IMR-90 (cell line): ENCODE measurements around the gene PRODH2. TPM values are rescaled to one million over a fixed set of nuclear protein-coding genes. Genes with fewer than 3 reads are reported as not detected.
A peak's percentile ranks its signal among the peaks of the same experiment; 100 is the strongest.

Source experiments
- ATAC-seq: fragments of 200-7000 bp; cut with Tn5 transposase; 2 replicates; pipeline ENCODE4 v1.9.1; 2020; ENCODE audit warnings: low read depth, mild to moderate bottlenecking, moderate library complexity
- BruUV-seq: library from RNA; stranded (reverse); fragments of 400-500 nt; replicated peaks from 2 replicates; lab custom pipeline; 2021; lab: Mats Ljungman, UMichigan
- CTCF ChIA-PET: fragments of 300-600 bp; formaldehyde crosslinking; extraction: SDS; loops from one replicate; lab custom pipeline; 2021; ENCODE audit warnings: antibody characterized with exemption; lab: Yijun Ruan, JAX
- POLR2A ChIA-PET: fragments of 300-600 bp; sonication (Branson Sonifier 250); formaldehyde crosslinking; loops from one replicate; lab custom pipeline; 2022; ENCODE audit warnings: antibody characterized with exemption; ENCODE audit not compliant: unreplicated experiment; lab: Charles Lee
- DNase-seq: peaks from one replicate; pipeline ENCODE4 v3.0.0; 2013
- H2AFZ ChIP-seq: replicated peaks from 2 replicates; pipeline ENCODE3; 2013; ENCODE audit warnings: low read length, mild to moderate bottlenecking; ENCODE audit not compliant: poor library complexity
- H2AK5ac ChIP-seq: 2 replicates; pipeline ENCODE4 v1.6.1; 2013; ENCODE audit warnings: low read depth, low read length, inconsistent platforms
- H2AK9ac ChIP-seq: replicated peaks from 2 replicates; pipeline ENCODE3; 2013; ENCODE audit warnings: mild to moderate bottlenecking, low read depth, low read length, moderate library complexity; ENCODE audit not compliant: poor library complexity
- H2BK120ac ChIP-seq: 2 replicates; pipeline ENCODE4 v1.6.1; 2013; ENCODE audit warnings: low read depth, low read length, inconsistent platforms
- H2BK15ac ChIP-seq: 3 replicates; pipeline ENCODE4 v1.6.1; 2013; ENCODE audit warnings: low read depth, low read length, inconsistent platforms
- H2BK20ac ChIP-seq: 2 replicates; pipeline ENCODE4 v1.6.1; 2013; ENCODE audit warnings: low read depth, mild to moderate bottlenecking, inconsistent platforms, low read length, moderate library complexity
- H2BK5ac ChIP-seq: 2 replicates; pipeline ENCODE4 v1.6.1; 2013; ENCODE audit warnings: mild to moderate bottlenecking, low read depth, low read length, inconsistent platforms; ENCODE audit not compliant: poor library complexity, severe bottlenecking
- H3K14ac ChIP-seq: replicated peaks from 2 replicates; pipeline ENCODE4 v1.6.1; 2013; ENCODE audit warnings: low read depth, low read length, inconsistent platforms
- H3K18ac ChIP-seq: 2 replicates; pipeline ENCODE4 v1.6.1; 2013; ENCODE audit warnings: low read depth, low read length, control low read depth
- H3K23ac ChIP-seq: 2 replicates; pipeline ENCODE4 v1.6.1; 2013; ENCODE audit warnings: low read depth, low read length, inconsistent platforms
- H3K27ac ChIP-seq: 2 replicates; pipeline ENCODE4 v1.5.1; 2013; ENCODE audit warnings: mild to moderate bottlenecking, control low read depth, low read length; ENCODE audit not compliant: insufficient read depth
- H3K27me3 ChIP-seq: 2 replicates; pipeline ENCODE4 v1.6.1; 2013; ENCODE audit warnings: low read length; ENCODE audit not compliant: control insufficient read depth, insufficient read depth
- H3K36me3 ChIP-seq: 2 replicates; pipeline ENCODE4 v1.6.1; 2013; ENCODE audit warnings: low read length, mixed read lengths; ENCODE audit not compliant: control insufficient read depth, insufficient read depth
- H3K4ac ChIP-seq: 2 replicates; pipeline ENCODE4 v1.6.1; 2013; ENCODE audit warnings: low read depth, low read length, inconsistent platforms
- H3K4me1 ChIP-seq: 2 replicates; pipeline ENCODE4 v1.6.1; 2013; ENCODE audit warnings: low read length, mixed read lengths; ENCODE audit not compliant: control insufficient read depth, insufficient read depth
- H3K4me2 ChIP-seq: 2 replicates; pipeline ENCODE4 v1.6.1; 2013; ENCODE audit warnings: low read depth, mild to moderate bottlenecking, control low read depth, low read length, moderate library complexity
- H3K4me3 ChIP-seq: 2 replicates; pipeline ENCODE4 v1.5.1; 2013; ENCODE audit warnings: low read depth, mild to moderate bottlenecking, control low read depth, low read length, moderate library complexity; ENCODE audit not compliant: insufficient read depth
- H3K56ac ChIP-seq: 2 replicates; pipeline ENCODE4 v1.6.1; 2013; ENCODE audit warnings: low read length, inconsistent platforms; ENCODE audit not compliant: insufficient read depth; ENCODE audit errors: extremely low read depth
- H3K79me1 ChIP-seq, 2 experiments: 2 replicates each; pipeline ENCODE4 v1.6.1; 2013; ENCODE audit warnings: low read length in 2 of 2, inconsistent platforms in 1 of 2, low read depth in 1 of 2
- H3K9ac ChIP-seq: 2 replicates; pipeline ENCODE4 v1.6.1; 2013; ENCODE audit warnings: low read depth, low read length, control low read depth
- H3K9me1 ChIP-seq: 2 replicates; pipeline ENCODE4 v1.6.1; 2013; ENCODE audit warnings: low read length, inconsistent platforms; ENCODE audit not compliant: insufficient read depth
- H3K9me3 ChIP-seq: 2 replicates; pipeline ENCODE4 v1.6.1; 2013; ENCODE audit warnings: low read length; ENCODE audit not compliant: control insufficient read depth, insufficient read depth
- H4K20me1 ChIP-seq: 2 replicates; pipeline ENCODE4 v1.6.1; 2013; ENCODE audit warnings: low read length, inconsistent platforms; ENCODE audit not compliant: insufficient read depth
- H4K5ac ChIP-seq: 2 replicates; pipeline ENCODE4 v1.6.1; 2013; ENCODE audit warnings: mild to moderate bottlenecking, low read depth, low read length, control low read depth
- H4K8ac ChIP-seq, 2 experiments: 2 replicates each; pipeline ENCODE4 v1.6.1; 2013; ENCODE audit warnings: low read depth in 2 of 2, low read length in 2 of 2, control low read depth in 1 of 2, inconsistent platforms in 1 of 2
- H4K91ac ChIP-seq: 2 replicates; pipeline ENCODE4 v1.6.1; 2013; ENCODE audit warnings: low read depth, low read length, inconsistent platforms; ENCODE audit not compliant: insufficient read depth
- CEBPB ChIP-seq: IDR thresholded peaks from 2 replicates; pipeline ENCODE4 v1.6.1; 2012; ENCODE audit warnings: low read depth, low read length, improper control_type of control experiment
- CHD1 ChIP-seq: IDR thresholded peaks from 2 replicates; pipeline ENCODE4 v1.6.1; 2012; ENCODE audit warnings: low read depth, low read length, improper control_type of control experiment
- POLR2A ChIP-seq: IDR thresholded peaks from 2 replicates; pipeline ENCODE4 v1.6.1; 2012; ENCODE audit warnings: mild to moderate bottlenecking, low read depth, low read length
- RAD21 ChIP-seq: IDR thresholded peaks from 2 replicates; pipeline ENCODE4 v1.6.1; 2012; ENCODE audit warnings: low read length, improper control_type of control experiment
- RCOR1 ChIP-seq: IDR thresholded peaks from 2 replicates; pipeline ENCODE4 v1.6.1; 2012; ENCODE audit warnings: mild to moderate bottlenecking, low read length, improper control_type of control experiment; ENCODE audit not compliant: insufficient replicate concordance
- RFX5 ChIP-seq: IDR thresholded peaks from 2 replicates; pipeline ENCODE4 v1.8.0; 2012; ENCODE audit warnings: low read depth, mild to moderate bottlenecking, low read length, moderate library complexity
- whole genome bisulfite sequencing, 2 experiments: methylation state at CpG; one replicate each; pipeline versions ENCODE4 v1.1.5 to v1.1.7; 2013; ENCODE audit warnings: missing lambda C conversion rate in 2 of 2; ENCODE audit not compliant: insufficient read length in 1 of 2; ENCODE audit errors: extremely low coverage in 2 of 2; 5-methylcytosine and 5-hydroxymethylcytosine counted together
- dilution Hi-C: fragments of 300-500 bp; cut with HindIII; formaldehyde crosslinking; loops from one replicate; pipeline ENCODE4 v1.14.3; 2018; ENCODE audit warnings: low sequenced_read_pairs; ENCODE audit not compliant: unreplicated experiment
- in situ Hi-C: fragments of 300-500 bp; cut with MboI; formaldehyde crosslinking; loops from 3 replicates; pipeline ENCODE4 v1.14.3; 2019; ENCODE audit warnings: low sequenced_read_pairs, inconsistent platforms, mixed read lengths
- intact Hi-C: fragments of 100-400 bp; cut with micrococcal nuclease; formaldehyde crosslinking; loops from 2 replicates; pipeline ENCODE4 v1.10.0; 2022
- polyA plus RNA-seq, 3 experiments: library from polyadenylated mRNA; depleted of rRNA; stranded (reverse); fragments of >200 nt; gene quantifications; 2 replicates each; pipeline ENCODE4 v1.2.3, GENCODE V29; 2012; ENCODE audit warnings: low replicate concordance in 1 of 3
- total RNA-seq: library from RNA; depleted of rRNA; stranded (reverse); fragments of >200 nt; gene quantifications from 2 replicates; pipeline ENCODE4 v1.2.3, GENCODE V29; 2012
- TF ChIP-seq, protein P1 (sequence below): fragments of 150-350 bp; IDR thresholded peaks from 2 replicates; pipeline ENCODE4 v1.6.1; 2017; ENCODE audit warnings: mild to moderate bottlenecking, antibody characterized with exemption, low read length, low read depth

The PRODH2 gene
- total and polyA plus RNA-seq, 2 of the 4 experiments (the other 2 are of a cell fraction): not detected

DNA sequence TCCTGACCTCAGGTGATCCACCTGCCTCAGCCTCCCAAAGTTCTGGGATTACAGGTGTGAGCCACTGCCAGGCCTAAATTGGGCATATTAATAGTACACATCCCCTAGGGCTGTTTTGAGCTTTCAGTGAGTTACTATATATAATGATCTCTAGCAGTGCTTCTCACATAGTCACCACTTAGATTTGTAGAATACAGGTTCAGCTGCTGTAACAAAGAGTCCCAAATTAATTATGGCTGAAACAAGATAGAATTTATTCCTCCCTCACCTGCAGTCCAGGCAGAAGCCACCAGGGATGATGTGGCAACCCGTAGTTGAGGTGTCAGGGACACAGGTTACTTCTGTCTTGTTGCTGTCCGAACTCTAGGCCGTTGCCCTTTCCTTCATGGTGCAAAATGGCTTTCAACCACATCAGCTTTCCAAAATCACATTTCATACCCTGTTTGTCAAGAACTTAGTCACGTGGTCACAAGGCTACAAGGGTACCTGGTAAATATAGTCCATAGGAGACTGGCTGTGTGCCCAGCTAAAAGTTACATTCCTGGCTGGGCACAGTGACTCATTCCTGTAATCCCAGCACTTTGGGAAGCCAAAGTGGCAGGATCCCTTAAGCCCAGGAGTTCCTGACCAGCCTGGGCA lies 51.8 kb downstream of the PRODH2 start:
- H3K27ac ChIP-seq: no peak overlapping the region
- H3K79me1 ChIP-seq: peaks cover 27 to 36% of the 10 kb centered on the region in 2 experiments
- no peaks in the 10 kb centered on the region for H3K9me3 ChIP-seq
- peak overlapping the region; percentile 72 for H2AK9ac ChIP-seq
- H2AK5ac ChIP-seq: no peak overlapping the region
- no peak overlapping the region for H3K56ac ChIP-seq
- H3K9me1 ChIP-seq: peaks cover 15% of the 10 kb centered on the region; the same call in 1 of the 2 replicates
- H3K4me1 ChIP-seq: peaks cover 6% of the 10 kb centered on the region
- no peak overlapping the region for H3K14ac ChIP-seq
- H3K4me2 ChIP-seq: no peak overlapping the region
- no peak overlapping the region for H2AFZ ChIP-seq
- H3K18ac ChIP-seq: no peak overlapping the region
- ChIA-PET POLR2A (no interaction called here), CTCF (interaction anchor here (0.5 kb wide), 1 partner anchor 123 kb away, joined by 3 read pairs; no protein-coding TSS in a partner anchor)
- in situ Hi-C loops: no loop called here
- intact Hi-C loops: no loop called here
- no peak for DNase-seq
- no peak overlapping the region for H3K4ac ChIP-seq
- H3K27me3 ChIP-seq: no peaks in the 10 kb centered on the region
- H2BK5ac ChIP-seq: no peak overlapping the region
- dilution Hi-C loops: no loop called here
- no peak overlapping the region for H2BK15ac ChIP-seq
- H4K8ac ChIP-seq: no peak overlapping the region
- ATAC-seq: no peak
- H4K5ac ChIP-seq: no peak overlapping the region
- no peaks in the 10 kb centered on the region; the same call in 1 of the 2 replicates for H4K20me1 ChIP-seq
- BruUV-seq: no TSS peak
- H3K9ac ChIP-seq: no peak overlapping the region
- no peak overlapping the region for H3K4me3 ChIP-seq
- H3K23ac ChIP-seq: no peak overlapping the region
- peaks cover 21% of the 10 kb centered on the region for H3K36me3 ChIP-seq
- H2BK20ac ChIP-seq: no peak overlapping the region
- no peak overlapping the region for H2BK120ac ChIP-seq
- no peak overlapping the region for H4K91ac ChIP-seq
- no CpG with 5 or more reads among the region's 4 CpGs for WGBS, 2 experiments
- no peak for TF ChIP-seq RCOR1
- no peak for TF ChIP-seq RFX5
- no peak for TF ChIP-seq RAD21
- TF ChIP-seq POLR2A: no peak
- TF ChIP-seq CEBPB: no peak
- TF ChIP-seq, protein P1, sequence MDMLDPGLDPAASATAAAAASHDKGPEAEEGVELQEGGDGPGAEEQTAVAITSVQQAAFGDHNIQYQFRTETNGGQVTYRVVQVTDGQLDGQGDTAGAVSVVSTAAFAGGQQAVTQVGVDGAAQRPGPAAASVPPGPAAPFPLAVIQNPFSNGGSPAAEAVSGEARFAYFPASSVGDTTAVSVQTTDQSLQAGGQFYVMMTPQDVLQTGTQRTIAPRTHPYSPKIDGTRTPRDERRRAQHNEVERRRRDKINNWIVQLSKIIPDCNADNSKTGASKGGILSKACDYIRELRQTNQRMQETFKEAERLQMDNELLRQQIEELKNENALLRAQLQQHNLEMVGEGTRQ: no peak
- no peak for TF ChIP-seq CHD1
